ENCODE results near the gene CPNE2. TPM values are rescaled to one million over a fixed set of nuclear protein-coding genes. Genes with fewer than 3 reads are reported as not detected.
A peak's percentile ranks its signal among the peaks of the same experiment; 100 is the strongest.

Gene CPNE2
- total and polyA plus RNA-seq, 9 donors: 12.3 to 32.3 (median 18.1) TPM

GRCh38 chr16:57179215-57179828 is 86.9 kb downstream of the CPNE2 start:
- H3K9me3 ChIP-seq: no peaks in the 10 kb centered on the region
- DNase-seq: no peak
- H3K4me1 ChIP-seq (ENCODE audit: insufficient read depth): no peaks in the 10 kb centered on the region
- no peak overlapping the region for H3K4me3 ChIP-seq
- no peak overlapping the region for H3K27ac ChIP-seq
- intact Hi-C loops (cut with DNase I): loop anchor here in 1 of 4 donors (10.0 kb wide), 1 partner anchor 95 kb away; no protein-coding TSS in a partner anchor
- no peaks in the 10 kb centered on the region for H3K27me3 ChIP-seq
- 42 to 51% (median 47%) methylated on average over 3 of the region's 3 CpGs for WGBS, 3 donors
- TF ChIP-seq EP300 (IDR thresholded peaks at IDR 0.05) (no peak), CTCF (IDR thresholded peaks at IDR 0.05) (no peak), POLR2A (IDR thresholded peaks at IDR 0.05) (no peak)
- H3K36me3 ChIP-seq: no peaks in the 10 kb centered on the region

GRCh38 chr16:57184113-57184512 is 91.7 kb downstream of the CPNE2 start:
- 96% methylated on average over 4 of the region's 4 CpGs for WGBS, 3 donors
- TF ChIP-seq CTCF (IDR thresholded peaks at IDR 0.05): no peak
- TF ChIP-seq POLR2A (IDR thresholded peaks at IDR 0.05): no peak
- TF ChIP-seq EP300 (IDR thresholded peaks at IDR 0.05): no peak

GRCh38 chr16:57184887-57185445 is 92.6 kb downstream of the CPNE2 start:
- peak in 2 of 5 donors; percentile 28 to 32 for DNase-seq
- 20 to 25% (median 22%) methylated on average over 15 of the region's 15 CpGs for WGBS, 3 donors
- H3K36me3 ChIP-seq: no peaks in the 10 kb centered on the region
- H3K27me3 ChIP-seq: no peaks in the 10 kb centered on the region
- H3K9me3 ChIP-seq: no peaks in the 10 kb centered on the region
- H3K4me1 ChIP-seq (ENCODE audit: insufficient read depth): peaks cover 13% of the 10 kb centered on the region
- peak overlapping the region; percentile 85 for H3K4me3 ChIP-seq
- H3K27ac ChIP-seq: peak overlapping the region in 1 of 2 donors; percentile 65
- intact Hi-C loops (cut with DNase I): no loop called here
- no peak for TF ChIP-seq CTCF (IDR thresholded peaks at IDR 0.05)
- TF ChIP-seq EP300 (IDR thresholded peaks at IDR 0.05): no peak
- TF ChIP-seq POLR2A (IDR thresholded peaks at IDR 0.05): no peak

More at GRCh38 chr16:57184113-57184512, 91.7 kb downstream of the CPNE2 start:
- no peak for DNase-seq
- intact Hi-C loops (cut with DNase I): no loop called here
- peaks cover 10% of the 10 kb centered on the region for H3K4me1 ChIP-seq (ENCODE audit: insufficient read depth)
- H3K27me3 ChIP-seq: no peaks in the 10 kb centered on the region
- H3K9me3 ChIP-seq: no peaks in the 10 kb centered on the region
- no peak overlapping the region for H3K27ac ChIP-seq
- no peak overlapping the region for H3K4me3 ChIP-seq
- no peaks in the 10 kb centered on the region for H3K36me3 ChIP-seq

GRCh38 chr16:57185446-57185944 is 93.1 kb downstream of the CPNE2 start:
- peaks cover 15% of the 10 kb centered on the region for H3K4me1 ChIP-seq (ENCODE audit: insufficient read depth)
- intact Hi-C loops (cut with DNase I): no loop called here
- WGBS, 3 donors: 0 to 1% (median 1%) methylated on average over 37 of the region's 37 CpGs

More at GRCh38 chr16:57185446-57185944, 93.1 kb downstream of the CPNE2 start:
- TF ChIP-seq CTCF (IDR thresholded peaks at IDR 0.05): no peak
- TF ChIP-seq POLR2A (IDR thresholded peaks at IDR 0.05): no peak
- peak; percentile 15 for TF ChIP-seq EP300 (IDR thresholded peaks at IDR 0.05)
- Histone ChIP-seq H3K4me3 (peak overlapping the region; percentile 85), H3K36me3 (no peaks in the 10 kb centered on the region), H3K9me3 (no peaks in the 10 kb centered on the region), H3K27ac (peak overlapping the region; percentile 65 to 78), H3K27me3 (no peaks in the 10 kb centered on the region)
- DNase-seq: peak; percentile 43 to 77 (median 70)

Data from ovary (tissue), 9 donors.